ENCODE measurements around the gene DISP1.
"Not testable (repeated sequence)": the region's sequence is repeated elsewhere in the genome, so short reads cannot be mapped to it uniquely, and the experiment has no call there.

The DISP1 gene

GRCh38 chr1:222792744-222793143 lies 22.1 kb upstream of the DISP1 start:
- no peak for DNase-seq (ENCODE audit: low read depth in 2 of 2, low spot score in 1 of 2)

GRCh38 chr1:222794656-222795474 lies 20.0 kb upstream of the DISP1 start:
- DNase-seq (ENCODE audit: low read depth in 2 of 2, low spot score in 1 of 2) = no peak

GRCh38 chr1:222798116-222798515 lies 16.7 kb upstream of the DISP1 start:
- DNase-seq (ENCODE audit: low read depth in 2 of 2, low spot score in 1 of 2) = no peak

- no peak for DNase-seq (ENCODE audit: low read depth in 2 of 2, low spot score in 1 of 2)
Measured at GRCh38 chr1:222798975-222799374, 15.9 kb upstream of the DISP1 start.

GRCh38 chr1:222801067-222801466 lies 13.8 kb upstream of the DISP1 start:
- no peak for DNase-seq (ENCODE audit: low read depth in 2 of 2, low spot score in 1 of 2)

- DNase-seq (ENCODE audit: low read depth in 2 of 2, low spot score in 1 of 2) = no peak
Measured at GRCh38 chr1:222811671-222812070, 3.2 kb upstream of the DISP1 start.

GRCh38 chr1:222813866-222814535 lies 838 bp upstream of the DISP1 start:
- DNase-seq (ENCODE audit: low read depth in 2 of 2, low spot score in 1 of 2) = no peak

GRCh38 chr1:222815440-222815765 lies 564 bp downstream of the DISP1 start:
- DNase-seq (ENCODE audit: low read depth in 2 of 2, low spot score in 1 of 2) = no peak

GRCh38 chr1:222817529-222817928 lies 2.7 kb downstream of the DISP1 start:
- no peak for DNase-seq (ENCODE audit: low read depth in 2 of 2, low spot score in 1 of 2)

GRCh38 chr1:222818171-222818570 lies 3.3 kb downstream of the DISP1 start:
- DNase-seq (ENCODE audit: low read depth in 2 of 2, low spot score in 1 of 2) = no peak

- no peak for DNase-seq (ENCODE audit: low read depth in 2 of 2, low spot score in 1 of 2)
Measured at GRCh38 chr1:222820171-222820712, 5.4 kb downstream of the DISP1 start.

- no peak for DNase-seq (ENCODE audit: low read depth in 2 of 2, low spot score in 1 of 2)
Measured at GRCh38 chr1:222821239-222821638, 6.4 kb downstream of the DISP1 start.

- DNase-seq (ENCODE audit: low read depth in 2 of 2, low spot score in 1 of 2) = no peak
Measured at GRCh38 chr1:222823695-222824094, 8.9 kb downstream of the DISP1 start.

GRCh38 chr1:222824641-222825040 lies 9.8 kb downstream of the DISP1 start:
- no peak for DNase-seq (ENCODE audit: low read depth in 2 of 2, low spot score in 1 of 2)

- DNase-seq (ENCODE audit: low read depth in 2 of 2, low spot score in 1 of 2) = no peak
Measured at GRCh38 chr1:222828939-222829338, 14.1 kb downstream of the DISP1 start.

GRCh38 chr1:222829868-222830267 lies 15.0 kb downstream of the DISP1 start:
- no peak for DNase-seq (ENCODE audit: low read depth in 2 of 2, low spot score in 1 of 2)

GRCh38 chr1:222833356-222833876 lies 18.6 kb downstream of the DISP1 start:
- no peak for DNase-seq (ENCODE audit: low read depth in 2 of 2, low spot score in 1 of 2)

GRCh38 chr1:222843469-222844410 lies 28.9 kb downstream of the DISP1 start:
- DNase-seq (ENCODE audit: low read depth in 2 of 2, low spot score in 1 of 2) = no peak

- no peak for DNase-seq (ENCODE audit: low read depth in 2 of 2, low spot score in 1 of 2)
Measured at GRCh38 chr1:222844411-222844779, 29.6 kb downstream of the DISP1 start.

- no peak for DNase-seq (ENCODE audit: low read depth in 2 of 2, low spot score in 1 of 2)
Measured at GRCh38 chr1:222845763-222846162, 30.9 kb downstream of the DISP1 start.

GRCh38 chr1:222850550-222850949 lies 35.7 kb downstream of the DISP1 start:
- DNase-seq (ENCODE audit: low read depth in 2 of 2, low spot score in 1 of 2) = not testable (repeated sequence)

All from stimulated activated CD8-positive, alpha-beta memory T cell treated with anti-CD3 and anti-CD28 coated beads, Interleukin-4, amount 100 ng/mL, for 4 hours (primary cell).